Adrenal gland (tissue), 12 donors: Measurements from ENCODE around the gene USP31. TPM values are rescaled to one million over a fixed set of nuclear protein-coding genes. Genes with fewer than 3 reads are reported as not detected.

Experiments
- DNase-seq, 7 donors: peaks; one replicate each; pipeline ENCODE4 v3.0.0-alpha.2; 2019 to 2020
- H3K27ac ChIP-seq, 5 donors: fragments of 200-600 bp; sonication (generic) in 4 of 5; 1 replicate in 3 of 5; 2 replicates in 2 of 5; pipeline versions ENCODE4 v1.5.1 to v1.8.0; 2016 to 2020; ENCODE audit warnings: mild to moderate bottlenecking in 1 of 5
- H3K27me3 ChIP-seq: fragments of 200-600 bp; 2 replicates; pipeline ENCODE4 v1.8.0; 2021
- H3K36me3 ChIP-seq, 2 donors: fragments of 200-600 bp; replicated peaks in 1 of 2; 1 replicate in 1 of 2; 2 replicates in 1 of 2; pipeline versions ENCODE4 v1.5.1 to v1.8.0; 2018 to 2022
- H3K4me1 ChIP-seq, 2 donors: fragments of 200-600 bp; replicated peaks in 1 of 2; 1 replicate in 1 of 2; 2 replicates in 1 of 2; pipeline versions ENCODE4 v1.5.1 to v1.8.0; 2018 to 2021
- H3K4me3 ChIP-seq, 4 donors: fragments of 200-600 bp; sonication (generic) in 3 of 4; one replicate each; pipeline ENCODE4 v1.5.1; 2016 to 2018
- H3K9me3 ChIP-seq, 3 donors: fragments of 200-600 bp; sonication (generic) in 1 of 3; replicated peaks in 1 of 3; 1 replicate in 2 of 3; 2 replicates in 1 of 3; pipeline versions ENCODE4 v1.5.1 to v1.8.0; 2016 to 2021
- CTCF ChIP-seq, 6 experiments: fragments of 450-650 bp in 4 of 6; fragments of 200-600 bp in 2 of 6; sonication (generic) in 1 of 6; IDR thresholded peaks; 1 replicate in 5 of 6; 2 replicates in 1 of 6; pipeline versions ENCODE4 v1.5.1 to v1.8.0; 2016 to 2021; ENCODE audit warnings: antibody characterized with exemption in 6 of 6, mild to moderate bottlenecking in 2 of 6, moderate library complexity in 1 of 6
- POLR2A ChIP-seq, 2 donors: fragments of 450-650 bp; IDR thresholded peaks; one replicate each; pipeline ENCODE4 v1.6.1; 2017; ENCODE audit warnings: antibody characterized with exemption in 2 of 2, mild to moderate bottlenecking in 2 of 2, moderate library complexity in 1 of 2
- WGBS, 4 donors: extraction: QIAGEN DNeasy Blood & Tissue Kit in 2 of 4; methylation state at CpG; one replicate each; pipeline versions ENCODE4 v1.1.5 to v1.1.7; 2013 to 2017; 5-methylcytosine and 5-hydroxymethylcytosine counted together
- intact Hi-C, 2 donors: fragments of 100-400 bp; cut with DNase I; formaldehyde crosslinking; loops; one replicate each; pipeline versions ENCODE4 v1.14.1 to v1.15.0; 2022 to 2023
- polyA plus RNA-seq, 3 donors: library from polyadenylated mRNA; stranded (reverse); fragments of 200-250 nt in 2 of 3; fragments of 350-450 nt in 1 of 3; fragmentation: Illumina TruSeq in 1 of 3; extraction: RNeasy Lipid Tissue Mini Kit (QIAGEN cat#74804) in 1 of 3; gene quantifications; one replicate each; pipeline ENCODE4 v1.2.3, GENCODE V29; 2013 to 2014
- total RNA-seq, 9 donors: library from RNA; depleted of rRNA in 4 of 9; stranded (reverse); fragments of >200 nt in 4 of 9; fragments of 120-200 nt in 1 of 9; fragmentation: NEBNext Ultra II Directional in 1 of 9; extraction: Animal tissue kit (Norgen Biotek cat#: 25700) in 1 of 9; gene quantifications; one replicate each; pipeline versions ENCODE4 v1.1.0 to v1.2.4, GENCODE V29; 2013 to 2023
- donor health status: healthy with polysubstance abuse.
- donor health status: Bipolar disorder and iron deficiency.
- donor health status: DM: yes; HTN: yes; CAD: no.
- donor health status: DM: no; HTN: no; CAD: no.
- donor health status: DM: no; HTN: no; CAD: no.
- donor health status: DM: yes; HTN: yes; CAD: no.

The USP31 gene
- total and polyA plus RNA-seq, 12 donors: 2.5 to 19.3 (median 7.7) TPM

GRCh38 chr16:23062524-23062923 lies 86.7 kb downstream of the USP31 start:
- H3K4me3 ChIP-seq: no peak overlapping the region
- no peaks in the 10 kb centered on the region for H3K36me3 ChIP-seq
- no peaks in the 10 kb centered on the region for H3K9me3 ChIP-seq
- 78 to 88% (median 81%) methylated on average over 5 of the region's 5 CpGs for WGBS, 4 donors
- no peak for TF ChIP-seq CTCF (IDR thresholded peaks at IDR 0.05)
- TF ChIP-seq POLR2A (IDR thresholded peaks at IDR 0.05): no peak
- H3K27ac ChIP-seq: no peak overlapping the region
- DNase-seq: no peak
- H3K27me3 ChIP-seq: no peaks in the 10 kb centered on the region
- intact Hi-C loops: loop anchor here in 1 of 2 donors (5.0 to 10.0 kb wide), 2 partner anchors 72 to 165 kb away; no protein-coding TSS in a partner anchor
- H3K4me1 ChIP-seq: peaks cover 0 to 5% of the 10 kb centered on the region in 2 donors

GRCh38 chr16:23061669-23062068 lies 87.6 kb downstream of the USP31 start:
- Histone ChIP-seq H3K27me3 (no peaks in the 10 kb centered on the region), H3K27ac (no peak overlapping the region), H3K9me3 (no peaks in the 10 kb centered on the region), H3K36me3 (no peaks in the 10 kb centered on the region), H3K4me1 (peaks cover 0 to 5% of the 10 kb centered on the region in 2 donors), H3K4me3 (no peak overlapping the region)
- no peak for TF ChIP-seq CTCF (IDR thresholded peaks at IDR 0.05)
- no peak for TF ChIP-seq POLR2A (IDR thresholded peaks at IDR 0.05)
- intact Hi-C loops: loop anchor here in 1 of 2 donors (5.0 to 10.0 kb wide), 2 partner anchors 73 to 164 kb away; no protein-coding TSS in a partner anchor
- no peak for DNase-seq
- WGBS, 4 donors: 71 to 80% (median 80%) methylated on average over 7 of the region's 7 CpGs

GRCh38 chr16:23060458-23061320 lies 88.6 kb downstream of the USP31 start:
- Histone ChIP-seq H3K4me3 (no peak overlapping the region), H3K27me3 (no peaks in the 10 kb centered on the region), H3K36me3 (no peaks in the 10 kb centered on the region), H3K27ac (no peak overlapping the region), H3K4me1 (peaks cover 0 to 5% of the 10 kb centered on the region in 2 donors), H3K9me3 (no peaks in the 10 kb centered on the region)
- intact Hi-C loops: loop anchor here in 1 of 2 donors (5.0 to 10.0 kb wide), 2 partner anchors 74 to 163 kb away; no protein-coding TSS in a partner anchor
- 26 to 37% (median 29%) methylated on average over 9 of the region's 9 CpGs for WGBS, 4 donors
- peak; percentile 57 to 91 (median 78) for DNase-seq
- TF ChIP-seq CTCF (IDR thresholded peaks at IDR 0.05): peak; percentile 58 to 79 (median 74)
- TF ChIP-seq POLR2A (IDR thresholded peaks at IDR 0.05): no peak

GRCh38 chr16:23059433-23059832 lies 89.8 kb downstream of the USP31 start:
- Histone ChIP-seq H3K36me3 (no peaks in the 10 kb centered on the region), H3K27ac (no peak overlapping the region), H3K9me3 (no peaks in the 10 kb centered on the region), H3K27me3 (no peaks in the 10 kb centered on the region), H3K4me1 (peaks cover 0 to 5% of the 10 kb centered on the region in 2 donors), H3K4me3 (no peak overlapping the region)
- intact Hi-C loops: no loop called here
- TF ChIP-seq POLR2A (IDR thresholded peaks at IDR 0.05) (no peak), CTCF (IDR thresholded peaks at IDR 0.05) (no peak)
- 45 to 55% (median 53%) methylated on average over 5 of the region's 5 CpGs for WGBS, 4 donors
- DNase-seq: no peak
